ENCODE data around the gene HAUS5. TPM values are rescaled to one million over a fixed set of nuclear protein-coding genes. Genes with fewer than 3 reads are reported as not detected.

HAUS5 gene
- total RNA-seq, 2 experiments from 2014 or later: 28.4 to 29.9 TPM

DNA sequence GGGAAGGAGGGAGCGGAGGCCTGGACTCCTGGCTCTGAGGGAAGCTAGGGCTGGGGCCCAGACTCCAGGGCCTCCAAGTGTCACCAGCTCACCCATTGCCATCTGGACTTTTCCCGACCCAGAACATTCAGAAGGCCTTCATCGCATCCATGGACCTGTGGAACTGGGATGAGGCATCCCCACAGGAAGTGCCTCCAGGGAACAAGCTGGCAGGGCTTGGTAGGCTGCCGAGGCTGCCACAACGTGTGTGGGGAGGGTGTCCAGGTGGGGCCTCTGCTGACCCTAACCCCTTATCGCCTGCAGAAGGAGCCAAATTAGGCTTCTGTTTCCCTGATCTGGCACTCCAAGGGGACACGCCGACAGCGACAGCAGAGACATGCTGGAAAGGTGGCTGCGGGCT lies 29.8 kb downstream of the HAUS5 start:
- peaks cover 47% of the 10 kb centered on the region for H3K4me1 ChIP-seq (ENCODE audit: insufficient read depth, low read length)
- no peak overlapping the region for H3K27ac ChIP-seq (ENCODE audit: low read depth in 1 of 2, low read length in 2 of 2)
- H3K9me3 ChIP-seq (ENCODE audit: control insufficient read depth in 1 of 2, insufficient read depth in 1 of 2, low read length in 2 of 2): no peaks in the 10 kb centered on the region
- CTCF ChIA-PET: no interaction called here
- peaks cover 6% of the 10 kb centered on the region for H3K36me3 ChIP-seq (ENCODE audit: insufficient read depth, low read length)
- Mint-ChIP-seq H3K36me3 (ENCODE audit: low read depth) (peaks cover 1% of the 10 kb centered on the region), H3K4me3 (peak overlapping the region; percentile 76), H3K27me3 (no peaks in the 10 kb centered on the region), H3K9me3 (no peaks in the 10 kb centered on the region), H3K4me1 (ENCODE audit: low read depth) (peaks cover 31% of the 10 kb centered on the region), H3K27ac (peak overlapping the region; percentile 39)
- POLR2A ChIA-PET: interaction anchor here (1.0 to 1.9 kb wide), 2 partner anchors 31 to 99 kb away, joined by 4 to 6 read pairs; no protein-coding TSS in a partner anchor
- ATAC-seq (ENCODE audit: poor library complexity) (no peak), DNase-seq (no peak)
- no peaks in the 10 kb centered on the region for H3K27me3 ChIP-seq (ENCODE audit: control insufficient read depth in 1 of 2, insufficient read depth in 2 of 2, low read length in 2 of 2)
- intact Hi-C loops (cut with DNase I, micrococcal nuclease): loop anchor here (2.0 to 5.0 kb wide), 2 partner anchors 30 to 115 kb away; partner anchors contain the start of genes HAUS5 (in 1 of the 2), HSPB6 (in 1 of the 2) and PROSER3 (in 1 of the 2)
- no peak overlapping the region for H3K4me3 ChIP-seq (ENCODE audit: low read length)
- TF ChIP-seq, protein P1, sequence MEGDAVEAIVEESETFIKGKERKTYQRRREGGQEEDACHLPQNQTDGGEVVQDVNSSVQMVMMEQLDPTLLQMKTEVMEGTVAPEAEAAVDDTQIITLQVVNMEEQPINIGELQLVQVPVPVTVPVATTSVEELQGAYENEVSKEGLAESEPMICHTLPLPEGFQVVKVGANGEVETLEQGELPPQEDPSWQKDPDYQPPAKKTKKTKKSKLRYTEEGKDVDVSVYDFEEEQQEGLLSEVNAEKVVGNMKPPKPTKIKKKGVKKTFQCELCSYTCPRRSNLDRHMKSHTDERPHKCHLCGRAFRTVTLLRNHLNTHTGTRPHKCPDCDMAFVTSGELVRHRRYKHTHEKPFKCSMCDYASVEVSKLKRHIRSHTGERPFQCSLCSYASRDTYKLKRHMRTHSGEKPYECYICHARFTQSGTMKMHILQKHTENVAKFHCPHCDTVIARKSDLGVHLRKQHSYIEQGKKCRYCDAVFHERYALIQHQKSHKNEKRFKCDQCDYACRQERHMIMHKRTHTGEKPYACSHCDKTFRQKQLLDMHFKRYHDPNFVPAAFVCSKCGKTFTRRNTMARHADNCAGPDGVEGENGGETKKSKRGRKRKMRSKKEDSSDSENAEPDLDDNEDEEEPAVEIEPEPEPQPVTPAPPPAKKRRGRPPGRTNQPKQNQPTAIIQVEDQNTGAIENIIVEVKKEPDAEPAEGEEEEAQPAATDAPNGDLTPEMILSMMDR (IDR thresholded peaks at IDR 0.05): no peak

DNA sequence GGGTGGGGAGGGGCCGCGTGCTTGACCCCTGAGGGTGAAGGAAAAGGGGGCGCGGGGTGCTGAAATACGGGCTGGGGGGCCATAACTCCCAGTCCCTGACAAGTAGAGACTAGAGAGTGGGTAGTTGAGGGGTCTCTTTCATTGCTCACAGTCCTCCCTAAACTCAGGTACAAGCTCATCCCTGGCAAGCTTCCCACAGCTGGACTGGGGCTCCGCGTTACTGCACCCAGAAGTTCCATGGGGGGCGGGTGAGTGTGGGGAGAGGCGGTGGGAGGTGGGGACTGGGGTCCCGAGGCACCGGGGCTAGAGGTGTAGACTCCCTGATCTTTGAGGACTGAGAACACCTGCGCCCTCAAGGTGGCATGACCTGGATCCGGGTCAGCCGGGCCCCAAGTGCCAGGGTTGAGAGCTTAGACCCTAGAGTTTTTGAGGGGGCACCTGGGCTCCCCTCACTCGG lies 30.3 kb downstream of the HAUS5 start:
- no peak for ATAC-seq (ENCODE audit: poor library complexity)
- TF ChIP-seq, protein P1 (IDR thresholded peaks at IDR 0.05): no peak
- H3K27me3 ChIP-seq (ENCODE audit: control insufficient read depth in 1 of 2, insufficient read depth in 2 of 2, low read length in 2 of 2): no peaks in the 10 kb centered on the region
- H3K4me1 ChIP-seq (ENCODE audit: insufficient read depth, low read length): peaks cover 52% of the 10 kb centered on the region
- no peaks in the 10 kb centered on the region for H3K9me3 ChIP-seq (ENCODE audit: control insufficient read depth in 1 of 2, insufficient read depth in 1 of 2, low read length in 2 of 2)
- peaks cover 1% of the 10 kb centered on the region for H3K36me3 ChIP-seq (ENCODE audit: insufficient read depth, low read length)
- Mint-ChIP-seq H3K4me3 (peak overlapping the region; percentile 76), H3K36me3 (ENCODE audit: low read depth) (no peaks in the 10 kb centered on the region), H3K27ac (peak overlapping the region; percentile 39), H3K9me3 (no peaks in the 10 kb centered on the region), H3K4me1 (ENCODE audit: low read depth) (peaks cover 33% of the 10 kb centered on the region), H3K27me3 (no peaks in the 10 kb centered on the region)
- H3K27ac ChIP-seq (ENCODE audit: low read depth in 1 of 2, low read length in 2 of 2): peak overlapping the region in 1 of 2 donors; percentile 55
- CTCF ChIA-PET: no interaction called here
- POLR2A ChIA-PET: interaction anchor here (1.0 to 2.6 kb wide), 3 partner anchors 30 to 98 kb away, joined by 4 to 15 read pairs (median 6); partner anchors contain the start of gene HAUS5
- DNase-seq: no peak
- H3K4me3 ChIP-seq (ENCODE audit: low read length): peak overlapping the region; percentile 95
- intact Hi-C loops (cut with DNase I, micrococcal nuclease): loop anchor here (1.0 to 5.0 kb wide), 3 partner anchors 15 to 114 kb away; partner anchors contain the start of genes HAUS5 (in 1 of the 2), HSPB6 (in 1 of the 2) and PROSER3 (in 1 of the 2)

DNA sequence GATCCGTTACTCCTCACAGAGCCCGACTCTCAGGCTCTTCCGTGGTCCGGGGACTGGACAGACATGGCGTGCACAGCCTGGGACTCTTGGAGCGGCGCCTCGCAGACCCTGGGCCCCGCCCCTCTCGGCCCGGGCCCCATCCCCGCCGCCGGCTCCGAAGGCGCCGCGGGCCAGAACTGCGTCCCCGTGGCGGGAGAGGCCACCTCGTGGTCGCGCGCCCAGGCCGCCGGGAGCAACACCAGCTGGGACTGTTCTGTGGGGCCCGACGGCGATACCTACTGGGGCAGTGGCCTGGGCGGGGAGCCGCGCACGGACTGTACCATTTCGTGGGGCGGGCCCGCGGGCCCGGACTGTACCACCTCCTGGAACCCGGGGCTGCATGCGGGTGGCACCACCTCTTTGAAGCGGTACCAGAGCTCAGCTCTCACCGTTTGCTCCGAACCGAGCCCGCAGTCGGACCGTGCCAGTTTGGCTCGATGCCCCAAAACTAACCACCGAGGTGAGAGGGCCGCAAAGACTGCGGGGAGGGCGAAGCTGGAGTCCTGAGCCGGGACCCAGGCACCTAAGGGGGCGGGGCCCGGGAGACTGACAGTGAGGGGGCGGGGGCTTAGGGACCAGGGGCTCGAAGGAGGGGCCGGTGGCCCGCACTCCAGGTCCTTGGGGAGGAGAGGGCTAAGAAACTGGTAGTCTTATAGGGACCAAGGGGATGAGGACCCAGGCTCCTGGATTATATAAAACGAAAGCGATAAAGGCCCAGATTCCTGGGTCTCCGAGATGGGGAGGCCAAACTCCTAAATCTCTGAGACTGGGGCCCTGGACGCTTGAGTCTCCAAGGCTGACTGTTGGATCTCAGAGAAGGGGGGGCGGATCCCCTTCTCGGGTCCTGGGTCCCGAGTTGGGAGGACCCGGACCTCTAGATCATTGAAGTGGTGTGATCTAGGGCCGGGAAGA lies 31.0 kb downstream of the HAUS5 start:
- peak; percentile 66 to 89 (median 75) for DNase-seq
- no peaks in the 10 kb centered on the region for H3K9me3 ChIP-seq (ENCODE audit: control insufficient read depth in 1 of 2, insufficient read depth in 1 of 2, low read length in 2 of 2)
- Mint-ChIP-seq H3K27me3 (no peaks in the 10 kb centered on the region), H3K4me3 (peak overlapping the region; percentile 93), H3K4me1 (ENCODE audit: low read depth) (peaks cover 40% of the 10 kb centered on the region), H3K27ac (peak overlapping the region; percentile 65), H3K9me3 (no peaks in the 10 kb centered on the region), H3K36me3 (ENCODE audit: low read depth) (peaks cover 6% of the 10 kb centered on the region)
- TF ChIP-seq, protein P1 (IDR thresholded peaks at IDR 0.05): no peak
- CTCF ChIA-PET: no interaction called here
- no peaks in the 10 kb centered on the region for H3K36me3 ChIP-seq (ENCODE audit: insufficient read depth, low read length)
- POLR2A ChIA-PET: interaction anchor here (0.7 to 2.6 kb wide), 14 partner anchors 11 to 105 kb away, joined by 3 to 15 read pairs (median 5); partner anchors contain the start of genes HAUS5, IGFLR1, LIN37 and PSENEN
- peak overlapping the region; percentile 95 for H3K4me3 ChIP-seq (ENCODE audit: low read length)
- intact Hi-C loops (cut with DNase I, micrococcal nuclease): loop anchor here (1.0 to 5.0 kb wide), 4 partner anchors 15 to 114 kb away; partner anchors contain the start of genes HAUS5 (in 1 of the 2), HSPB6 (in 1 of the 2), PROSER3 (in 1 of the 2) and RBM42 (in 1 of the 2)
- H3K27ac ChIP-seq (ENCODE audit: low read depth in 1 of 2, low read length in 2 of 2): peak overlapping the region; percentile 55 to 86
- ATAC-seq (ENCODE audit: poor library complexity): peak; percentile 38
- H3K27me3 ChIP-seq (ENCODE audit: control insufficient read depth in 1 of 2, insufficient read depth in 2 of 2, low read length in 2 of 2): no peaks in the 10 kb centered on the region
- H3K4me1 ChIP-seq (ENCODE audit: insufficient read depth, low read length): peaks cover 56% of the 10 kb centered on the region
